ENCODE results near the gene HEG1. TPM values are rescaled to one million over a fixed set of nuclear protein-coding genes. Genes with fewer than 3 reads are reported as not detected.

HEG1 gene
- total RNA-seq, 2 experiments from 2014 or later = 24.5 to 25.8 TPM

DNA sequence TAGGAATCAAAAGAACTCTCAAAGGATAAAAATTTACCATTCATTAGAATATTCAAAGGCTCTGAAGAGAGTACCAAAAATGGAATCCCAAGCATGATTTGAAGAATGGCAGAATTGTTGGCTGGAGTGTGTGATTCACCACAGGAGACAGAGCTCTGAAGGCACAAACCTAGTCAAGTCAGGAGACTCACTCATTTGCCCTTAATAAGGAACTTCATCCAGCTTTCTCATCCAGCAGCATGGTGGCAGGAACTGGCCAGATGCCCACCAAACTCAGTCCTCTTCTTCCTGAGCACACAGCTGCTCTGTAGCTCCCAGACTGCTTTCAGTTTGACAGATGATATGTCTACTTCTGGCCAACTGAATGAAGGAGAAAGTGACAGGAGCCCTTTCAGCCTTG, 16.5 kb upstream of the HEG1 start:
- Mint-ChIP-seq H3K27me3 (no peaks in the 10 kb centered on the region), H3K4me1 (ENCODE audit: low read depth) (peaks cover 12% of the 10 kb centered on the region), H3K4me3 (no peak overlapping the region), H3K36me3 (ENCODE audit: low read depth) (no peaks in the 10 kb centered on the region), H3K27ac (no peak overlapping the region), H3K9me3 (no peaks in the 10 kb centered on the region)
- POLR2A ChIA-PET = no interaction called here
- DNase-seq (no peak), ATAC-seq (no peak)
- TF ChIP-seq, protein P1, sequence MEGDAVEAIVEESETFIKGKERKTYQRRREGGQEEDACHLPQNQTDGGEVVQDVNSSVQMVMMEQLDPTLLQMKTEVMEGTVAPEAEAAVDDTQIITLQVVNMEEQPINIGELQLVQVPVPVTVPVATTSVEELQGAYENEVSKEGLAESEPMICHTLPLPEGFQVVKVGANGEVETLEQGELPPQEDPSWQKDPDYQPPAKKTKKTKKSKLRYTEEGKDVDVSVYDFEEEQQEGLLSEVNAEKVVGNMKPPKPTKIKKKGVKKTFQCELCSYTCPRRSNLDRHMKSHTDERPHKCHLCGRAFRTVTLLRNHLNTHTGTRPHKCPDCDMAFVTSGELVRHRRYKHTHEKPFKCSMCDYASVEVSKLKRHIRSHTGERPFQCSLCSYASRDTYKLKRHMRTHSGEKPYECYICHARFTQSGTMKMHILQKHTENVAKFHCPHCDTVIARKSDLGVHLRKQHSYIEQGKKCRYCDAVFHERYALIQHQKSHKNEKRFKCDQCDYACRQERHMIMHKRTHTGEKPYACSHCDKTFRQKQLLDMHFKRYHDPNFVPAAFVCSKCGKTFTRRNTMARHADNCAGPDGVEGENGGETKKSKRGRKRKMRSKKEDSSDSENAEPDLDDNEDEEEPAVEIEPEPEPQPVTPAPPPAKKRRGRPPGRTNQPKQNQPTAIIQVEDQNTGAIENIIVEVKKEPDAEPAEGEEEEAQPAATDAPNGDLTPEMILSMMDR (IDR thresholded peaks at IDR 0.05) = no peak
- CTCF ChIA-PET = no interaction called here
- intact Hi-C loops (cut with micrococcal nuclease) = no loop called here

DNA sequence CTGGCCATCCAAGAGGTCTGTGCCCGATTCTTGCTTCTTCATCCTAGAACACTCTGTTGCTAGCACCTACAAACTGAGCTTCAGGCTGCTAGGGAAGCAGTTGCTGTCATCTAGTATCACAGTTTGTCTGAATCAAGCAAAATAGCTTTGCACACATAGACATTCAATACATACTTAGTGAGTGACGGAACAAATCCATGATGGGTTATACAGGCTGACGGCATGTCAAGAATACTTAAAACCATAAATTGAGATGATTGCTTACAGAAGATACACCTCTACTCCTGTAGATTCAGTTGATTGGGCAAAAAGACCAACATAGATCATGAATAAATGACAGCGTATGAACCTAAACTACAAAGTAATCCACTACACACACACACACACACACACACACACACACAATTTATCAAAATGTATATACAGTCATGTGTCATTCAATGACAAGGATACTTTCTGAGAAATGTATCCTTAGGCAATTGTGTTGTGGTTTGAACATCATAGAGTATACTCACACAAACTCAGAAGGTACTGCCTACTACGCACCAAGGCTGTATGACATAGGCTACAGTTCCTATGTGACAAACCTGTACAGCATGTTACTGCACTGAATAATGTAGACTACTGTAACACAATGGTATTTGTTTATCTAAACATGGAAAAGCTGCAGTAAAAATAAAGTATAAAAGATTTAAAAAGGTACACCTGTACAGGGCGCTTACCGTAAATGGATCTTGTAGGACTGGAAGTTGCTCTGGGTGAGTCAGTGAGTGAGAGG, 14.4 kb upstream of the HEG1 start:
- H3K4me1 Mint-ChIP-seq (ENCODE audit: low read depth) = peaks cover 12% of the 10 kb centered on the region
- no peak overlapping the region for H3K4me3 Mint-ChIP-seq
- H3K9me3 Mint-ChIP-seq = no peaks in the 10 kb centered on the region
- ChIA-PET POLR2A (no interaction called here), CTCF (interaction anchor here (1.2 kb wide), 1 partner anchor 169 kb away, joined by 3 read pairs; no protein-coding TSS in a partner anchor)
- ATAC-seq (no peak), DNase-seq (no peak)
- H3K27me3 Mint-ChIP-seq = no peaks in the 10 kb centered on the region
- TF ChIP-seq, protein P1 (IDR thresholded peaks at IDR 0.05) = no peak
- intact Hi-C loops (cut with micrococcal nuclease) = no loop called here
- no peaks in the 10 kb centered on the region for H3K36me3 Mint-ChIP-seq (ENCODE audit: low read depth)
- no peak overlapping the region for H3K27ac Mint-ChIP-seq

DNA sequence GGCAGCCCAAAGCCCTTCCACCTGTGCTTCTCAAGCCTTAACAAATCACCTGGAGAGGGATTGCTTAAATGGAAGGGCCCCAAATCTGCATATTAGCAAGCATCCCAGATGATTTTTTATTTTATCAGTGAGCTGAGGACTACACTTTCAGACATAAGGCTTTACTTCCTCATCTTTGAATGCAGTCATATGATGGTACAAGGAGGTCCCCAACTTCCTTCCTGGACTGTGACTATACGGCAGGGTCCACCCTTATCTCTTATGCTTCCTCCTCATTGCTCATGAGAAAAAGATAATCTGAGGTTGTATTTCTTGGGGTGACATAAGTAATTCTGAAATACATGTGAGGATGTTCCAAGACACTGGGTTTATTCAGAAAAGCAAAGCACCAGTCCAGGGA, 13.7 kb upstream of the HEG1 start:
- ATAC-seq = peak; percentile 39
- Mint-ChIP-seq H3K4me3 (no peak overlapping the region), H3K4me1 (ENCODE audit: low read depth) (peaks cover 12% of the 10 kb centered on the region), H3K9me3 (no peaks in the 10 kb centered on the region), H3K27me3 (no peaks in the 10 kb centered on the region), H3K27ac (no peak overlapping the region), H3K36me3 (ENCODE audit: low read depth) (no peaks in the 10 kb centered on the region)
- ChIA-PET POLR2A (no interaction called here), CTCF (interaction anchor here (1.2 kb wide), 1 partner anchor 168 kb away, joined by 3 read pairs; no protein-coding TSS in a partner anchor)
- TF ChIP-seq, protein P1 (IDR thresholded peaks at IDR 0.05) = no peak
- intact Hi-C loops (cut with micrococcal nuclease) = no loop called here
- no peak for DNase-seq

DNA sequence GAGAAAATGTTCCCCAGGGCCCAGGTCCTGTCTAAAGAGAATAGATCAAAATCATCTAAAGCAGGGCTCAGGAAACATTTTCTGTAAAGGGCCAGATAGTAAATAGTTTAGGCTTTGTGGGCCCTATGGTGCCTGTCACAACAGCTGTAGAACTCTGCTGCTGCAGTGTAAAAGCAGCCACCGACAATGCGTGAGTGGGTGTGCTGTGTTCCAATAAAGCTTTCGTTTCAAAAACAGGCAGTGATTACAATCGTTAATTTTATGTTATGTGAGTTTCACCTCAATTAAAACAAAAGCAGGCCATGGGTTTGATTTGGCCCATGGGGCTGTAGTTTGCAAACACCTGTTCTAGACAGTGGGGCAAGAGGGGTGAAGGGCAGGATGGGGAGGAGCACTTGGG, 12.5 kb upstream of the HEG1 start:
- DNase-seq = no peak
- Mint-ChIP-seq H3K9me3 (no peaks in the 10 kb centered on the region), H3K27ac (no peak overlapping the region), H3K36me3 (ENCODE audit: low read depth) (no peaks in the 10 kb centered on the region), H3K4me1 (ENCODE audit: low read depth) (peaks cover 12% of the 10 kb centered on the region), H3K27me3 (peaks cover 3% of the 10 kb centered on the region), H3K4me3 (no peak overlapping the region)
- ChIA-PET POLR2A (no interaction called here), CTCF (no interaction called here)
- intact Hi-C loops (cut with micrococcal nuclease) = no loop called here
- TF ChIP-seq, protein P1 (IDR thresholded peaks at IDR 0.05) = no peak
- ATAC-seq = no peak

DNA sequence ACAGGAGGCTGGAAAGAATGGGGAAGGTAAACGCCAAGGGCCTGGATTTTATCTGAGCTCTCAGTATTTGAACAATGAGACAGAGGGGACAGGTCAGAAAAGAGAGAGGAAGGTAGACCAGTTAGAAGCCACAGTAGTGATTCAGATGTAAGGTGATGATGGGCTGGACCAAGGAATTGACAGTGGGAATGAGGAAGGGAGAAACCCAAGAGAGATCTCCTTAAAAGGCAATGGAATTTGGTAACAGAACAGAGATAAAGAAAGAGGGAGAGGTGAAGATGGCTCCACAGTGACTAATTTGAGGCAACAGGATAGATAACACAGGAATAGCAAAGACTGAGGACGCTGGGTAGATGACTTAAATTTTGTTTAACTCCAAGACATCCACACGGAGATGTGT, 11.4 kb upstream of the HEG1 start:
- ChIA-PET POLR2A (interaction anchor here (0.6 kb wide), 2 partner anchors 17 to 38 kb away, joined by 3 read pairs; no protein-coding TSS in a partner anchor), CTCF (interaction anchor here (1.0 kb wide), 1 partner anchor 27 kb away, joined by 3 read pairs; no protein-coding TSS in a partner anchor)
- Mint-ChIP-seq H3K36me3 (ENCODE audit: low read depth) (no peaks in the 10 kb centered on the region), H3K27ac (no peak overlapping the region), H3K4me3 (no peak overlapping the region), H3K9me3 (no peaks in the 10 kb centered on the region), H3K4me1 (ENCODE audit: low read depth) (peaks cover 12% of the 10 kb centered on the region), H3K27me3 (peaks cover 3% of the 10 kb centered on the region)
- intact Hi-C loops (cut with micrococcal nuclease) = no loop called here
- ATAC-seq = no peak
- TF ChIP-seq, protein P1 (IDR thresholded peaks at IDR 0.05) = no peak
- DNase-seq = no peak
